Mesenteric fat pad (tissue), 1 donor: ENCODE data around the gene MRGPRE. TPM values are rescaled to one million over a fixed set of nuclear protein-coding genes. Genes with fewer than 3 reads are reported as not detected.

Experiments used
- DNase-seq: peaks from one replicate; pipeline ENCODE4 v3.0.0-alpha.2; 2020; ENCODE audit warnings: low spot score
- total RNA-seq: library from RNA; stranded (reverse); fragmentation: NEBNext Ultra II Directional; extraction: Animal tissue kit (Norgen Biotek cat#: 25700); gene quantifications from one replicate; pipeline ENCODE4 v1.2.1, GENCODE V29; 2021
- donor health status: DM: yes; HTN: yes; CAD: no.

The MRGPRE gene
- total RNA-seq, 1 donor from 2014 or later = not detected

- DNase-seq = peak; percentile 57
These were observed 34.2 kb downstream of the MRGPRE start for GRCh38 chr11:3197878-3198528.

- peak; percentile 73 for DNase-seq
These were observed 35.0 kb downstream of the MRGPRE start for GRCh38 chr11:3197044-3197695.

GRCh38 chr11:3196161-3197043 is 35.8 kb downstream of the MRGPRE start:
- DNase-seq = peak; percentile 73

- peak; percentile 84 for DNase-seq
These were observed 36.7 kb downstream of the MRGPRE start for GRCh38 chr11:3195251-3196160.

GRCh38 chr11:3194016-3194816 is 38.0 kb downstream of the MRGPRE start:
- peak; percentile 65 for DNase-seq

- peak; percentile 77 for DNase-seq
These were observed 38.7 kb downstream of the MRGPRE start for GRCh38 chr11:3193373-3194015.

- peak; percentile 55 for DNase-seq
These were observed 39.5 kb downstream of the MRGPRE start for GRCh38 chr11:3192511-3193372.

GRCh38 chr11:3191586-3192324 is 40.5 kb downstream of the MRGPRE start:
- peak; percentile 55 for DNase-seq

- peak; percentile 53 for DNase-seq
These were observed 41.6 kb downstream of the MRGPRE start for GRCh38 chr11:3190600-3190999.

GRCh38 chr11:3189886-3190583 is 42.2 kb downstream of the MRGPRE start:
- DNase-seq = peak; percentile 60

- peak; percentile 71 for DNase-seq
These were observed 42.9 kb downstream of the MRGPRE start for GRCh38 chr11:3189196-3189843.

- DNase-seq = peak; percentile 71
These were observed 43.6 kb downstream of the MRGPRE start for GRCh38 chr11:3188496-3189195.

- no peak for DNase-seq
These were observed 45.9 kb downstream of the MRGPRE start for GRCh38 chr11:3186166-3186953.

- DNase-seq = no peak
These were observed 47.4 kb downstream of the MRGPRE start for GRCh38 chr11:3184732-3185347.

GRCh38 chr11:3183523-3183922 is 48.7 kb downstream of the MRGPRE start:
- no peak for DNase-seq
